Measurements from ENCODE around the gene HS3ST3B1.

- no peak for TF ChIP-seq CTCF (IDR thresholded peaks at IDR 0.05; ENCODE audit: low read length)
- no peak for TF ChIP-seq EZH2 (optimal IDR thresholded peaks at IDR 0.05; ENCODE audit: low read depth, low read length)
Measured at GRCh38 chr17:14323522-14323981, 22.7 kb downstream of the HS3ST3B1 start.
